Measurements from ENCODE around the gene NHERF1. TPM values are rescaled to one million over a fixed set of nuclear protein-coding genes. Genes with fewer than 3 reads are reported as not detected.

The NHERF1 gene
- total RNA-seq, 1 experiment from 2014 or later = 43.2 TPM

DNA sequence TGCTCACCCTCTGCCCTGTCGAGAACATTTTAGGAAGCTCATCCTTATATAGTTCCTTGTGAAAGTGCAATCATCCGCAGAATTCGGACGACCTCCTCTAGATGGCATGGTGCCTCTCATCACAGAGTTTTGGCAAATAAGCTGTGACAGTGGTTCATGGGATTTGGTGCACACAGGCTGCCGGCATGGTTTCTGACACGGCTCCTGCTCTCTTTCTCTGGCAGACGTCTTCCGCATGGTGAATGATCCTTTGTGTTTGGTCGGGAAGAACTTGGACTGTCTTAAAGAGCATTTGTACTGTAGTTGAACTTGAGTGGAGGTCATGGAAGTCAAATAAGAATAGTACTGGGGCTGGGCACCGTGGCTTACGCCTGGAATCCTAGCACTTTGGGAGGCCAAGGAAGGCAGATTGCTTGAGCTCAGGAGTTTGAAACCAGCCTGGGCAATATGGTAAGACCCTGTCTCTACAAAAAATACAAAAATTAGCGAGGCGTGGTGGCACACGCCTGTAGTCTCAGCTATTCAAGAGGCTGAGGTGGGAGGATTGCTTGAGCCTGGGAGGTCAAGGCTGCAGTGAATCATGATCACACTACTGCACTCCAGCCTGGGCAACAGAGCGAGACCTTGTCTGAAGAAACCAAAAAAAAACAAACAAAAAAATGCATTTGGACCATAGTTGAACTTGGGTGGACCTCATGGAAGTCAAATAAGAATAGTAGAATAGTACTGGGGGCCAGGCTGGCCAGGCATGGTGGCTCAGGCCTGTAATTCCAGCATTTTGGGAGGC, 62.5 kb downstream of the NHERF1 start:
- in situ Hi-C loops (cut with HindIII; ENCODE audit: low pct_unique_long_range_greater_than_20kb, low sequenced_read_pairs) = no loop called here

GRCh38 chr17:74812109-74813009, 63.9 kb downstream of the NHERF1 start:
- in situ Hi-C loops (cut with HindIII; ENCODE audit: low pct_unique_long_range_greater_than_20kb, low sequenced_read_pairs) = no loop called here
- DNase-seq (ENCODE audit: low read depth, low spot score) = no peak

More for the DNA sequence above, 62.5 kb downstream of the NHERF1 start:
- DNase-seq (ENCODE audit: low read depth, low spot score) = peak; percentile 90

DNA sequence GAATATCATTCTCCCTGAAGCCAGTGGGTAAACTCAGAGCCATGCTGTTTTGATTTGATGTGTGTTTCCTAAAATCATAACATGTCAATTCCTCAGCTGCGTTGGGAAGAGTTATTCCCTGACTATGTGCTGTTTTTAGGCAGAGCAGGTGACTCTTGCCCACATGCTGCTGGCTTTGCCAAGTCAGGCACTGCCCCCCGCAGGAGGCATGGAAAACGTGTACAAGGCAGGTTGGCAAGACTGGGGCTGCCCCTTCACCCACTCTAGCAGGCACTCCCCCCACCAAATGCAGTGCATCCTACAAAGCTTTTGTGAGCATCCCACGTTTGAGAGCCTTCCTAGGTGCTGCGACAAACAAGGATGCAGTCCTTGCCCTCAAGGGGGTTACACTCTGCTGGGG, 66.0 kb downstream of the NHERF1 start:
- peak; percentile 38 for DNase-seq (ENCODE audit: low read depth, low spot score)
- in situ Hi-C loops (cut with HindIII; ENCODE audit: low pct_unique_long_range_greater_than_20kb, low sequenced_read_pairs) = no loop called here

DNA sequence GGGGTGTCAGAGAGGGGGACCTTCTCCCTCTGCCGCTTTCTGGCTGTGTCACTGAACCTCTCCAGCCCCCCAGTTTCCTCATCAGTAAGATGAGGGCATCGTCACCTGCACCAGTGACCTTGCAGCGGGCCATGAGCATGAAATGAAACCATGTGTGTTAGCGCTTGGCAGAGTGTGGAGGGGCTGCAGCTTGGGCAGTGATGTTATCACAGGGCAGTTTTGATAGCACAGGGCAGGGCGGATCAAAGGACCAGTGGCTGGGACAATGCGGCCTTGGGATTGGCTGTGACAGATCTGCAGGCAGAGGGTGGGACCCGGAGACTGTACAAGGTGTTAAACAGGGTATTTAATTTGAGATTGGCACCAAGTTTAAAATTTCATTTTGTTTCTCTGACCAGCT, 66.6 kb downstream of the NHERF1 start:
- in situ Hi-C loops (cut with HindIII; ENCODE audit: low pct_unique_long_range_greater_than_20kb, low sequenced_read_pairs) = no loop called here

GRCh38 chr17:74815550-74816370, 67.3 kb downstream of the NHERF1 start:
- DNase-seq (ENCODE audit: low read depth, low spot score) = peak; percentile 56
- in situ Hi-C loops (cut with HindIII; ENCODE audit: low pct_unique_long_range_greater_than_20kb, low sequenced_read_pairs) = no loop called here

More for the DNA sequence above, 66.6 kb downstream of the NHERF1 start:
- DNase-seq (ENCODE audit: low read depth, low spot score) = no peak

DNA sequence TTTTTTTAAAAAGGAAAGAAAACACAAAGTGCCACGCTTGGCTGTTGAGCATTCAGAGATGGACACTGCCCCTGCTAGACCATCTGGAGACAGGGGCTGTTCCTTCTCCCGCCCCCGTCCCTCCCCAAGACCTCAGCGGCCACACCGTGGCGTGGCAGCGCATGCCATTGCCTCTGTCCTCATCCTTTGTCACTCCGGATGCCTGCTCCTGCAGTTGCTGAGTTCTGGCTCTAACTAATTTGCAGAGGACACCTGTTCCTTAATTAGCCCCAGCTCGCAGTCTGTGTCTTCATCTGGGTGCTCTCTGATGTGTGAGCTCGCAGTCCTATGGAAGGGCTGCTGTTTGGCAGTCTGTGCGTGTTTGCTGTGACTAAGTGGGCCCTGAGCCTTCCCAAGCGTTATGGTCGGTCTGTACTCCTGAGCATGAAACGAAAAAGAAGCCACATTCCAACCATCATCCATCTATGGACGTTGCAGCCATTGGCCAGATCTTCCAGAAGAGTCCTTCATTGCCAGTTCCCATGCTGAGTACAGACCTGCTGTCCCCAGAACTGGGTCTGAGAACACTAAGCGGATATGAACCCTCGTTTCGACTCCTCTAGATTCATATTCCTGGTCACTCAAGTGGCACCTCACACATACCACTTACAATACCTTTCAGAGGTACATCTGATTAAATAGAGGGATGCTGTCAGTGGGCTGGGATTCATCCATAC, 68.6 kb downstream of the NHERF1 start:
- in situ Hi-C loops (cut with HindIII; ENCODE audit: low pct_unique_long_range_greater_than_20kb, low sequenced_read_pairs) = no loop called here
- DNase-seq (ENCODE audit: low read depth, low spot score) = no peak

DNA sequence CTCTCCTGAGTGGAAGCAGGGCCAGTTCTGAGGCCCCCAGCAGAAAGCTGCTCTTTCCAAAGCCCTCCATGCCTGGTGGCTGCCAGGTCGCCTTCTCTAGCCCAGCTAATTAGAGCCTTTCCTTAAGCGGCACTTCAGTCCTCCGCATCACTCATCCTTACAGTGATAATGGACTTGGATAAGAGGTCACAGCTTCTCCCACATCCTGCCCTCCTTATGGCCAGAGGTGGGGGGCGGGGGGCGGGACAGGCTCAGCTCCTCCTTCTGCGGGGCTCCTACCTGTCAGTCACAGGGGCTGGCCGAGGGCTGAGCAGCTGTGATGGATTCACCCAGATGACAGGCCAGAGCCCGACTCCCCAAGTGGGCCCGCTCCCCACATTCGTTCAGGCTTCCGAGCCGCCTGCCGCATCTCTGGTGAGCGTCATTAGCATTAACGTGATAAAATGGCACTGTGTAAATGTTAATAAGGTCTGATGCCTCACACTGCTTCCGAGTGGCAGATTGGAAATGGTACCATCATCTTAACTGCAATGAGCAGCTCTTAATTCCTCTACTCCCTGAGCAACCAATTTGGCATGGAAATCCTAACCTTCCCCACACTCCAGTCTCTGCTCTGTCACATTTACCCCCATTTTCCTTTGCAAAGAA, 70.0 kb downstream of the NHERF1 start:
- DNase-seq (ENCODE audit: low read depth, low spot score) = no peak
- in situ Hi-C loops (cut with HindIII; ENCODE audit: low pct_unique_long_range_greater_than_20kb, low sequenced_read_pairs) = no loop called here

Other genes with a start within 250 kb of the NHERF1 start
- not detected in 2 replicates for gene CD300LB, start 217.2 kb upstream of the NHERF1 start, total RNA-seq (2014; rRNA removed; shearing (Covaris generic))
- gene CD300C, start 202.5 kb upstream of the NHERF1 start, total RNA-seq (2014; rRNA removed; shearing (Covaris generic)) = 0.26 TPM in 1 of 2 replicates, not detected in the other
- not detected in 2 replicates for gene CD300H, start 181.1 kb upstream of the NHERF1 start, total RNA-seq (2014; rRNA removed; shearing (Covaris generic))
- not detected in 2 replicates for gene CD300LD, start 156.3 kb upstream of the NHERF1 start, total RNA-seq (2014; rRNA removed; shearing (Covaris generic))
- not detected in 2 replicates for gene CD300E, start 124.9 kb upstream of the NHERF1 start, total RNA-seq (2014; rRNA removed; shearing (Covaris generic))
- gene CD300LF, start 35.7 kb upstream of the NHERF1 start, total RNA-seq (2014; rRNA removed; shearing (Covaris generic)) = 0.13 TPM in 1 of 2 replicates, not detected in the other
- gene RAB37, start 11.4 kb upstream of the NHERF1 start, total RNA-seq (2014; rRNA removed; shearing (Covaris generic)) = 0.40 and 0.66 TPM in 2 replicates
- gene NAT9, start 27.7 kb downstream of the NHERF1 start, total RNA-seq (2014; rRNA removed; shearing (Covaris generic)) = 51.4 and 61.0 TPM in 2 replicates
- gene GRIN2C, start 111.3 kb downstream of the NHERF1 start, total RNA-seq (2014; rRNA removed; shearing (Covaris generic)) = 0.40 TPM in 1 of 2 replicates, not detected in the other
- 42.4 and 48.1 TPM in 2 replicates for gene FDXR, start 124.4 kb downstream of the NHERF1 start, total RNA-seq (2014; rRNA removed; shearing (Covaris generic))
- gene FADS6, start 145.0 kb downstream of the NHERF1 start, total RNA-seq (2014; rRNA removed; shearing (Covaris generic)) = not detected in 2 replicates
- gene USH1G, start 174.6 kb downstream of the NHERF1 start, total RNA-seq (2014; rRNA removed; shearing (Covaris generic)) = not detected in 2 replicates
- not detected in 2 replicates for gene OTOP2, start 175.6 kb downstream of the NHERF1 start, total RNA-seq (2014; rRNA removed; shearing (Covaris generic))
- not detected in 2 replicates for gene OTOP3, start 187.3 kb downstream of the NHERF1 start, total RNA-seq (2014; rRNA removed; shearing (Covaris generic))
- 0.21 TPM in 1 of 2 replicates, not detected in the other for gene HID1, start 224.1 kb downstream of the NHERF1 start, total RNA-seq (2014; rRNA removed; shearing (Covaris generic))
- 3.2 and 3.9 TPM in 2 replicates for gene CDR2L, start 239.0 kb downstream of the NHERF1 start, total RNA-seq (2014; rRNA removed; shearing (Covaris generic))